Measurements from ENCODE around the gene OR2D3. TPM values are rescaled to one million over a fixed set of nuclear protein-coding genes. Genes with fewer than 3 reads are reported as not detected.
A peak's percentile ranks its signal among the peaks of the same experiment; 100 is the strongest.
"Not testable (repeated sequence)": the region's sequence is repeated elsewhere in the genome, so short reads cannot be mapped to it uniquely, and the experiment has no call there.

The OR2D3 gene
- total and polyA plus RNA-seq, 12 donors = not detected

DNA sequence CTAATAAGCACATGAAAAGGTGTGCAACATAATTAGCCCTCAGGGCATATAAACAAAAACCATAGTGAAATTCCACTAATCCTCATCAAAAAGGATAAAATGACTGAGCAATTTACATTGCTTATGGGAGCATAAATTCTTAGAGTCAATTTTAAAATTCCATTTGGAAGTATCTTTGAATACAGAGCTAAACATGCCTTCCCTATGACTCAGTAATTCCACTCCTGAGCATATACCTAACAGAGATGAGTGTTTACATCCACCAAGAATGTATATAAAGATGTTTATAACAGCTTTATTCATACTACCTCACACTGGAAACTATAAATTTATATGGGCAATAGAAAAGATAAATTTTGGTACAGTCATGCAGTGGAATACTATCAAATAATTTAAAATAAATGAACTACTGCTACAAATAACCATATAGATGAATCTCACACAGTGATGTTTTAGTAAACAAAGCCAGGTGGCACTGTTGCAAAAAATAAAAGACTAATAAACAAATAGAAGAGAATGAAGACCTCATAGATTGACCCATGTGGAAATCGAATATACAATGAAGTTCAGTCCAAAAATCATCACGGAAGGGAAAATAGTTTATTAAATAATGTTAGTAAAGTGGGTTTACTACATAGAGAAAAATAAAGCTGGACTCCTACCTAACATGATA lies 20.3 kb upstream of the OR2D3 start:
- Histone ChIP-seq H3K9me3 (no peaks in the 10 kb centered on the region), H3K27me3 (no peaks in the 10 kb centered on the region), H3K4me3 (no peak overlapping the region), H3K36me3 (no peaks in the 10 kb centered on the region), H3K4me1 (no peaks in the 10 kb centered on the region), H3K27ac (no peak overlapping the region)
- no peak for ATAC-seq
- WGBS, 2 donors = 61 to 78% methylated on average over 2 of the region's 2 CpGs
- intact Hi-C loops (cut with DNase I) = no loop called here
- no peak for DNase-seq
- TF ChIP-seq, protein P1, sequence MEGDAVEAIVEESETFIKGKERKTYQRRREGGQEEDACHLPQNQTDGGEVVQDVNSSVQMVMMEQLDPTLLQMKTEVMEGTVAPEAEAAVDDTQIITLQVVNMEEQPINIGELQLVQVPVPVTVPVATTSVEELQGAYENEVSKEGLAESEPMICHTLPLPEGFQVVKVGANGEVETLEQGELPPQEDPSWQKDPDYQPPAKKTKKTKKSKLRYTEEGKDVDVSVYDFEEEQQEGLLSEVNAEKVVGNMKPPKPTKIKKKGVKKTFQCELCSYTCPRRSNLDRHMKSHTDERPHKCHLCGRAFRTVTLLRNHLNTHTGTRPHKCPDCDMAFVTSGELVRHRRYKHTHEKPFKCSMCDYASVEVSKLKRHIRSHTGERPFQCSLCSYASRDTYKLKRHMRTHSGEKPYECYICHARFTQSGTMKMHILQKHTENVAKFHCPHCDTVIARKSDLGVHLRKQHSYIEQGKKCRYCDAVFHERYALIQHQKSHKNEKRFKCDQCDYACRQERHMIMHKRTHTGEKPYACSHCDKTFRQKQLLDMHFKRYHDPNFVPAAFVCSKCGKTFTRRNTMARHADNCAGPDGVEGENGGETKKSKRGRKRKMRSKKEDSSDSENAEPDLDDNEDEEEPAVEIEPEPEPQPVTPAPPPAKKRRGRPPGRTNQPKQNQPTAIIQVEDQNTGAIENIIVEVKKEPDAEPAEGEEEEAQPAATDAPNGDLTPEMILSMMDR (IDR thresholded peaks at IDR 0.05) = peak in 1 of 9 donors; percentile 3

DNA sequence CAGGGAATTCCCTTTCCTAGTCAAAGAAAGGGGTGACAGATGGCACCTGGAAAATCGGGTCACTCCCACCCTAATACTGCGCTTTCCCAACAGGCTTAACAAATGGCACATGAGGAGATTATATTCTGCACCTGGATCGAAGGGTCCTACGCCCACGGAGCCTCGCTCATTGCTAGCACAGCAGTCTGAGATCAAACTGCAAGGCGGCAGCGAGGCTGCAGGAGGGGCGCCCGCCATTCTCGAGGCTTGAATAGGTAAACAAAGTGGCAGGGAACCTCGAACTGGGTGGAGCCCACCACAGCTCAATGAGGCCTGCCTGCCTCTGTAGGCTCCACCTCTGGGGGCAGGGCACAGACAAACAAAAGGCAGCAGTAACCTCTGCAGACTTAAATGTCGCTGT lies 16.0 kb upstream of the OR2D3 start:
- H3K4me1 ChIP-seq; H3K27ac ChIP-seq; H3K9me3 ChIP-seq; ATAC-seq; DNase-seq; intact Hi-C loops (cut with DNase I); H3K36me3 ChIP-seq; H3K4me3 ChIP-seq; H3K27me3 ChIP-seq: not testable (repeated sequence)
- WGBS, 2 donors = 84 to 95% methylated on average over 13 of the region's 13 CpGs

DNA sequence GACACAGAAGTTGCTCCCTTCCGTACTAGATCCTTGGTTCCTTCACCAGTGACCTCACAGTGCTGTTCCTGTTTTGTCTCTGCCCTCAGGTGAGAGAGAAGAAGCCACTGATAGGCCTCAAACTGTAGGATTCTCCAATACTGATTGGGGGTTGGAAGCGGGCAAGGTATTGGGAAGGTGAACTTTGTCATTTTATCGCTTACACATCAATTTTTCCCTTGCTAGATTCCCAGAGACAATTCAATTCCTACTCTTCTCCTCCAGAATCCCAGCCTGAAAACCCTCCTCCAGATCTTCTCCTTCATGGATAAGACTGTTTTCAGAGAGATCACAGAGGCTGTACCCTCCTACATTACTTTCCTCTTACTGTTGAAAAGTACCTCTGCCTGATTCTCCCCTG lies 9.4 kb upstream of the OR2D3 start:
- H3K4me3 ChIP-seq = no peak overlapping the region
- TF ChIP-seq, protein P1 (IDR thresholded peaks at IDR 0.05) = no peak
- DNase-seq (no peak), ATAC-seq (no peak)
- intact Hi-C loops (cut with DNase I) = no loop called here
- H3K27me3 ChIP-seq = no peaks in the 10 kb centered on the region
- no peak overlapping the region for H3K27ac ChIP-seq
- H3K36me3 ChIP-seq = no peaks in the 10 kb centered on the region
- H3K9me3 ChIP-seq = no peaks in the 10 kb centered on the region
- WGBS, 2 donors = 94 to 95% methylated on average over 3 of the region's 3 CpGs
- H3K4me1 ChIP-seq = no peaks in the 10 kb centered on the region

DNA sequence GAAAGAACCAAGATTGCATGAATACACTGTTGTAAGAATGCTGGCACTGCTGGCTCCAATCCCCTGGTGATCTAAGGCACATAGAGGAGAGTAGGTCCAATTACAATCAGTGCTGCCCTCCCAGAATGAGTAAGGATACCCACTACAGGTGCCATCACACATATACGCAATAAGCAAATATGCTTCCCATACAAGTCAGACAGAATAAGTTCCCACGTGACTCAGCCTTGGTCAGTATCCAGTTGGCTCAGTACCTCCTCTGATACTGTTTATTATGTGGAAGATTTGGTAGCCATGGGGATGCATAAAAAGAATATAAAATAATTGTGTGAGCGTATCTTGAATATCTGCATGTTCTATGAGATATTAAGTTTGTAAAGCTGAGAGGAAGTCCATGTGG lies 8.9 kb upstream of the OR2D3 start:
- Histone ChIP-seq H3K9me3 (no peaks in the 10 kb centered on the region), H3K27me3 (no peaks in the 10 kb centered on the region), H3K4me1 (no peaks in the 10 kb centered on the region), H3K36me3 (no peaks in the 10 kb centered on the region), H3K4me3 (no peak overlapping the region), H3K27ac (no peak overlapping the region)
- 51 to 54% methylated on average over 3 of the region's 3 CpGs for WGBS, 2 donors
- no peak for DNase-seq
- TF ChIP-seq, protein P1 (IDR thresholded peaks at IDR 0.05) = no peak
- ATAC-seq = peak in 1 of 8 donors; percentile 19
- intact Hi-C loops (cut with DNase I) = no loop called here

DNA sequence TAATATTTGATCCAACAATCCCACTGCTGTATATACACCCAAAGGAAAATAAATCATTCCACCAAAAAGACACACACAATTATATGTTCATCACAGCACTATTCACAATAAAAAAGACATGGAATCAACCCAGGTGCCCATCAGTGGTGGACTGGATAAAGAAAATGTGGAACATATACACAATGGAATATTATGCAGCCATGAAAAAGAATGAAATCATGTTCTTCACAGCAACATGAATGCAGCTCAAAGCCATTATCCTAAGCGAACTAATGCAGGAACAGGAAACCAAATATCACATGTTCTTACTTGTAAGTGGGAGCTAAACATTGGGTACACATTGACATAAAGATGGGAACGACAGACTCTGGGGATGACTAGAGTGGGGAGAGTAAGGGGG lies 1.1 kb upstream of the OR2D3 start:
- H3K4me3 ChIP-seq = no peak overlapping the region
- H3K4me1 ChIP-seq = no peaks in the 10 kb centered on the region
- peaks cover 0 to 5% (median 0%) of the 10 kb centered on the region in 7 donors for H3K27me3 ChIP-seq
- TF ChIP-seq, protein P1 (IDR thresholded peaks at IDR 0.05) = no peak
- no peaks in the 10 kb centered on the region for H3K36me3 ChIP-seq
- no peak for DNase-seq
- no peak for ATAC-seq
- intact Hi-C loops (cut with DNase I) = no loop called here
- H3K27ac ChIP-seq = no peak overlapping the region
- peaks cover 0 to 5% (median 0%) of the 10 kb centered on the region in 11 donors for H3K9me3 ChIP-seq
- WGBS, 2 donors = 63% methylated on average over 2 of the region's 2 CpGs
